HUES48 (cell line): ENCODE results near the gene SLC46A1.
A peak's percentile ranks its signal among the peaks of the same experiment; 100 is the strongest.

Source experiments
- H3K27ac ChIP-seq: one replicate; pipeline ENCODE4 v1.7.0; 2013; ENCODE audit warnings: low read depth, low read length, inconsistent platforms
- H3K27me3 ChIP-seq: 2 replicates; pipeline ENCODE4 v1.6.1; 2013; ENCODE audit warnings: mild to moderate bottlenecking, low read length; ENCODE audit not compliant: control insufficient read depth, insufficient read depth
- H3K36me3 ChIP-seq: 2 replicates; pipeline ENCODE4 v1.6.1; 2013; ENCODE audit warnings: low read length; ENCODE audit not compliant: control insufficient read depth, insufficient read depth
- H3K4me1 ChIP-seq: 2 replicates; pipeline ENCODE4 v1.6.1; 2013; ENCODE audit warnings: mild to moderate bottlenecking, low read length; ENCODE audit not compliant: control insufficient read depth, insufficient read depth
- H3K4me3 ChIP-seq: 2 replicates; pipeline ENCODE4 v1.5.1; 2013; ENCODE audit warnings: mild to moderate bottlenecking, low read depth, low read length
- H3K9ac ChIP-seq: 2 replicates; pipeline ENCODE4 v1.6.1; 2013; ENCODE audit warnings: mild to moderate bottlenecking, low read depth, low read length, moderate library complexity
- H3K9me3 ChIP-seq: 2 replicates; pipeline ENCODE4 v1.6.1; 2013; ENCODE audit warnings: low read length; ENCODE audit not compliant: control insufficient read depth, insufficient read depth

SLC46A1 gene

GRCh38 chr17:28347261-28347891 is 58.6 kb downstream of the SLC46A1 start:
- Histone ChIP-seq H3K27ac (peak overlapping the region; percentile 86), H3K9me3 (no peaks in the 10 kb centered on the region), H3K27me3 (no peaks in the 10 kb centered on the region), H3K4me1 (peaks cover 16% of the 10 kb centered on the region), H3K4me3 (no peak overlapping the region), H3K36me3 (peaks cover 95% of the 10 kb centered on the region), H3K9ac (no peak overlapping the region)

- Histone ChIP-seq H3K9me3 (no peaks in the 10 kb centered on the region), H3K27ac (peak overlapping the region; percentile 86), H3K9ac (no peak overlapping the region), H3K4me3 (no peak overlapping the region), H3K36me3 (peaks cover 96% of the 10 kb centered on the region), H3K4me1 (peaks cover 16% of the 10 kb centered on the region), H3K27me3 (no peaks in the 10 kb centered on the region)
Measured at GRCh38 chr17:28346746-28347246, 59.2 kb downstream of the SLC46A1 start.

GRCh38 chr17:28346199-28346580 is 59.8 kb downstream of the SLC46A1 start:
- Histone ChIP-seq H3K36me3 (peaks cover 96% of the 10 kb centered on the region), H3K9ac (no peak overlapping the region), H3K27ac (peak overlapping the region; percentile 86), H3K27me3 (no peaks in the 10 kb centered on the region), H3K9me3 (no peaks in the 10 kb centered on the region), H3K4me3 (no peak overlapping the region), H3K4me1 (peaks cover 16% of the 10 kb centered on the region)

GRCh38 chr17:28345419-28346198 is 60.4 kb downstream of the SLC46A1 start:
- H3K4me1 ChIP-seq: peaks cover 16% of the 10 kb centered on the region
- H3K9me3 ChIP-seq: no peaks in the 10 kb centered on the region
- no peaks in the 10 kb centered on the region for H3K27me3 ChIP-seq
- H3K36me3 ChIP-seq: peaks cover 95% of the 10 kb centered on the region
- no peak overlapping the region for H3K4me3 ChIP-seq
- peak overlapping the region; percentile 86 for H3K27ac ChIP-seq
- H3K9ac ChIP-seq: no peak overlapping the region
